GM18508 (cell line): ENCODE data around the gene FAM170B.

Experiments
- ATAC-seq: cut with Tn5 transposase; IDR thresholded peaks from one replicate; pipeline ENCODE4 v1.9.1; 2021; ENCODE audit warnings: moderate number of reproducible peaks; ENCODE audit not compliant: insufficient read depth, unreplicated experiment

The FAM170B gene

DNA sequence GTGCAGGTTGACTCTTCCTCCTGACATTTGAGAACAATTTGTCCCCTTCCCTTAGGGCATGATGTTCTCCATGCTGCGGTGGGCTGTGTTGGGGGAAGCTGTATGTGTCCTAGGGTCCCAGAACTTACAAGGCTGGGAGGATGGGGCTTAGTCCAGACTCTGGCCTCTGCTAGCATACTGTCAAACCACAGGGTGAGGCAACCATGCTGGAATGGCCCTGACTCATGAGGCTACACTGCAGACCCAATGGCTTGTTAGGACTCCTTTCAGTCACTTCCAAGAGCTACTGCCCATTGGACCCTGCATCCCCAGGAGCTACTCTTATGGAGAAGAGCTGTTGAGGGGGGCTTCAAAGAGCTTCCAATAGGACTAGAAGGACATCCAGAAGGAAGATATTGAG is 20.1 kb upstream of the FAM170B start:
- no peak for ATAC-seq

- no peak for ATAC-seq
These were observed 19.3 kb upstream of the FAM170B start for GRCh38 chr10:49153115-49153514.

- ATAC-seq, result no peak
These were observed 18.8 kb upstream of the FAM170B start for GRCh38 chr10:49152663-49153062.

DNA sequence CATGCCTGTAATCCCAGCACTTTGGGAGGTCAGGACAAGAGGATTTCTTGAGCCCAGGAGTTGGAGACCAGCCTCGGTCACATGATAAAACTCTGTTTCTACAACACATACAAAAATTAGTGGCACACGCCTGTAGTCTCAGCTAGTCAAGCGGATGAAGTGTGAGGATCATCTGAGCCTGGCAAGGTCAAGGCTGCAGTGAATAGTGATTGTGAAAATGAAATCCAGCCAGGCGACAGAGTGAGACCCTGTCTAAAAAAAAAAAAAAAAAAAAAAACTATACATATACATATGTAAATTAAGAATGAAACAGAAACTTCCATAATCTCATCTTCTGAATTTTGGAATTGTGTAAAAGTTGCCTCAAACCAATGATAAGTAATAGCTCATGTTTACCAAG is 18.2 kb upstream of the FAM170B start:
- ATAC-seq, result no peak

DNA sequence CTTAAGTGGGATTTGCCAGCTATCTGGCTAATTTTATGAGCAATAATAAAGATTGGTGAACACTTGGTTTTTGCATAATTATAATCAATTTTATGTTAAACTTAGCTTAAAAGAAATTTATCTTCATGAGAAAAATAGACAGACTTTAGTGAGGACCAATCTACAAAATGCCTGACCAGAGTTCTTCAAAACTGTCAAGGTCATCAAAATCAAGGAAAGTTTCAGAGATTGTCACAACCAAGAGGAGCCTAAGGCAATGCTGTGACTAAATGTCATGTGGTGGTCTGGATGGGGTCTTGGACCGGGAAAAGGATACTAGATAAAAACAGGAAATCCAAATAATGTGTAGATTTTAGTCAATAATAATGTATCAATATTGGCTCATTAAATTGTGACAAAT is 17.7 kb upstream of the FAM170B start:
- ATAC-seq, result no peak

- ATAC-seq, result no peak
These were observed 17.2 kb upstream of the FAM170B start for GRCh38 chr10:49151025-49151445.

- ATAC-seq, result no peak
These were observed 16.6 kb upstream of the FAM170B start for GRCh38 chr10:49150426-49150825.

- no peak for ATAC-seq
These were observed 16.1 kb upstream of the FAM170B start for GRCh38 chr10:49149881-49150280.

DNA sequence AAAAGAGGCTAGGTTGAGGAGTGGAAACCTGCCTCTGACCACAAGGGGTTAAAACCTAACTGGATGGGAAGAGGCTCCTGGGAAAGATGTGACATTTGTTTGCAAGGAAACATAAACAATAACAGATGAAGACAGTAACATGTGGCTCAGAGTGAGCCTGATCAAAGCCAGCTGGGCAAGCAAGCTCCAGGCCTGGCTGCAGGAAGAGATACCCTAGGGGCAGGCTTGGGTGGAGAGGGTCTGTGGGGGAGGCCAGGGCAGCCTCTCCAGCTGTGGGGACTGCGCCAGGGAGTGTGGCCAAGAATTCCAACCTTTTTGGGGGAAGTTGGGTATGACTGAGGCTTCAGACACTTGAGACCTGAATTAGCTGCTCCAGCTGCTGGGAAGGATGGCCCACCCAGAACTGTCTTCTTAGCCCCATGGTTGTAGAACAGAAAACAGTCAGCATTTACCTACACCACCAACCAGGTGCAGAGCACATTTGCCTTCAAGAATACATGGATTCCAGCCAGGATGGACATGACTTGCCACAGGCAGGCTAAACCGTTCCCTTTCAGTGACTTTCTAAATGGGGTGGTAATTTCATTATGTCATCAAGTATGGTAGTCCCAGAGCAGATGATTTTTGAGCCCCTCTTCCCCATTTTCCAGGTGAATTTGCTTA is 10.4 kb upstream of the FAM170B start:
- ATAC-seq, result no peak

GRCh38 chr10:49143249-49143648 is 9.4 kb upstream of the FAM170B start:
- no peak for ATAC-seq

GRCh38 chr10:49141541-49142332 is 7.9 kb upstream of the FAM170B start:
- no peak for ATAC-seq

DNA sequence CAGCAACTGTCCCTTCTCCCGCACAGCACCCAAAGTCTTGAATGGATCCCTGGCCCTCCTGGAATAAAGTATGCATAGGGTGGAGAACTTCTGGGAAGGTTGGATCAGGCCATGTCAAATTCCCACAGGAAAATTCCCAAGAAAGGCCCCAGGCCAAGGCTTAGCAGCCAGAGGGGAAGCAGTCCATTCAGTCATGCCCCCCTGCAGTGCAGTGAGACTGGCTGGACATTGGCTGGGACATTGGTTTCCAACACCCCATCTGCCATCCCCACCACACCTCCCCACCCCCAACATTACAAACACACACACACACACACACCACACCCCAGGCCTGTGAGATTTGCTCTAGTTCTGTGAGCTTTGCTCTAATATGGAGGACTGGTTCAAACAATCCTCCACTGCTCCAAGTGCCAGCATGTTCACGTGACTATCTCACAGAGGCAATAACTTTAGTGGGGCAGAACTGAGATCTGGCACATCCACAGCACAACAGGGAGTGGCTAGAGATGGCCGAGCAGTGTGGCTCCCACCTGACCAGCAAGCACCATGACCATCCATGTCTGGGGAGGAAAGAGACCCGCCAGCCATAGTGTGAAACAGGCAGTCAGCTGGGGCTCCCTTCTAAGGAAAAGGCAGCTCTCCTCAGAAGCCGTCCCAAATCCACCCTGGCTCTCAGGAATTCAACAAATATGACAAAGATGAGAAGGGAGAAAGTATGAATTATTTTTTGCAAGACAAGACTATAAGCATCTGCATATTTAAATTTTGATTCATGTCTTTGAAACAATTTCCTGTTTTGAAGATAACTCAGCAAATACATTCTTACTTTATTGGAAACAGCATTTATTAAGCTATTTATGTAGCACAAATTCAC is 6.7 kb upstream of the FAM170B start:
- no peak for ATAC-seq

GRCh38 chr10:49139846-49140195 is 6.0 kb upstream of the FAM170B start:
- no peak for ATAC-seq

- ATAC-seq, result no peak
These were observed 5.4 kb upstream of the FAM170B start for GRCh38 chr10:49139028-49139845.

DNA sequence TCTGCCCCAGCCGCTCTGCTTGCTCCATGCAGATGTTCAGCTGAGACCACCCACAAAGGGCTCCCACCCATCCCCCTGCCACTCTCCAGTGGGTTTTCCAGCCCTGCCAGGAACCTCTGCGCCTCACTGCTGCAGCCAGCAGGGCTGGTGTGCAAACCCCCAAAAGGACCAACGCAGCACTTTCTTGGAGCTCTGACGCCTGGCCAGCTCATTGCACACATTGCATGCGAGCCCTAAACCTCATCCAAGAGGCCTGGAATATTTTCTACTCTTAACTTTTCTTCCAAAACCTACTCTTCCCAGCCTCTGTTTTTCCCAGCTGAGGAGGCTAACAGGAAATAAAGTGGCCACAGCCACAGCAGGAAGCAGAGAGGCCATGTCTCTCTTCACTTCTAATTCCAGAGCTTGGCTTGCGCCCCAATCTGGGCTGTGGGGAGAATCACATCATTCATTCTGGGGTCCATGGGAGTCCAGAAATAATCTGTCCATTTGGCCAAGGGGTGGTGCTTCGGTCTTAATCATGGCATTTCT is 4.6 kb upstream of the FAM170B start:
- ATAC-seq, result no peak

DNA sequence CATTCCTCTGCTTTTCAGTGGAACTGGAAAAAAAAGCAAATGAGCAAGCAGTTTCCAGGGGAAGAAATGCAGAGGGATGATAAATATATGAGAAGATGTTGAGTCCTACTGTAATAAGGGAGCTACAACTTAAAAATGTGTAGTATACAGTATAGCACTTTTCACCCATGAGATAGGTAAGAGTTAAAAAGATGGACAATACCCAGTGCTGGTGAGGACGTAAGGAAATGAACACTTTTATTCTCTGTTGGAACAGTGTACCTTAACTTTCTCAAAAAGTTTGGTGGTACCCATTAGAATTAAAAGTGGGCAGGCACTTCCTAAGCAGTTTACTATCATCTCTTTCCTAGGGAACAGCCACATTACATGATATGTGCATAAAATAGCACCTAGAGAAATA is 2.7 kb upstream of the FAM170B start:
- ATAC-seq, result no peak

GRCh38 chr10:49135575-49136313 is 1.9 kb upstream of the FAM170B start:
- peak; percentile 46 for ATAC-seq

GRCh38 chr10:49134327-49134726 is 506 bp upstream of the FAM170B start:
- ATAC-seq, result no peak

DNA sequence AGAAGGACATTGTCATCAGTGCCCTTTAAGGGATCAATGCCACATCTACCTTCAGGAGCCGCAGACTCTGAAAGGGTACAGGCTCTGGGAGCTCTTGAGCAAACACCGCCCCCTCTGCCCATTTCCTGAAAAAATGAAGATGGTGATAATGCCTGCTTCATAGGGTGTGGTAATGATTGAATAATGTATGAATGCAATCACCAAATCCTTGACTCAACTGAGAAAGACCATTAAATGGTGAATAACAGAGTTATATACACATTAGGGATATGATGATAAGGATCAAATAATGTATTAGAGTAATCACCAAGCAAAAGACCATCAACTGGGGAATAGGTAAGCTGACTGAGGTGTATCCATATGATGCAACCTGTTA is 1.5 kb downstream of the FAM170B start:
- no peak for ATAC-seq
